NCI-H774 (cell line): ENCODE measurements around the gene TWF2.

Source experiments
- DNase-seq: peaks from one replicate; lab custom pipeline; 2025; lab: John Stamatoyannopoulos, UW

Gene TWF2

GRCh38 chr3:52202384-52203077, 36.4 kb downstream of the TWF2 start:
- DNase-seq = no peak

DNA sequence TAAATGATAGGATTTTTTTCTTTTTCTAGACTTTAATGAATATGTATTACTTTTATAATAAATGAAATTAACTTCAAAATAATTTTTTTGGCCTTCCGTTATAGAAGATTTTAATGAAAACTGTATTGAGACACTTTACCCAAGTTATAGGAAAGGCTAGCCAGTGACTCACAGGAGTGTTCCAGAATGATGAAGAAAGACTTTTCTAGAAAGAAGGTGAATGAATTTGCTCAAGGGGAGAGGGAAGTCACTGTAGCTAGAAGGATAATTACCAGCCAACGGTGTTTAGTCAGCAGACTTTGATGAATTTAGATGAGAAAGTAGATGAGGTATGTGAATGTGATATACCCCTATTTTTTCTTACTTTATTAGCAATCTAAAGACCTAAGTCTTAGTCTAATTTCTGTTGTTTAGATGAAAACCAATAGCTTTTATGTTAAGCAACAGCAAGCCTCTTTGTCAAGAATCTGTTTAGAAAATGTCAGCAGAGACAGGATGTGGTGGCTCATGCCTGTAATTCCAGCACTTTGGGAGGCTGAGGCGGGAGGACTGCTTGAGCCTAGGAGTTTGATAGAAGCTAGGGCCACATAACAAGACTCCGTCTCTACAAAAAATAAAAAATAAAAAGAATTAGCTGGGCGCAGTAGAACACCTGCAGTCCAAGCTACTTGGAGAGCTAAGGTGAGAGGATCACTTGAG, 37.8 kb downstream of the TWF2 start:
- no peak for DNase-seq

- DNase-seq = no peak
These were observed 40.0 kb downstream of the TWF2 start for GRCh38 chr3:52198643-52199608.

DNA sequence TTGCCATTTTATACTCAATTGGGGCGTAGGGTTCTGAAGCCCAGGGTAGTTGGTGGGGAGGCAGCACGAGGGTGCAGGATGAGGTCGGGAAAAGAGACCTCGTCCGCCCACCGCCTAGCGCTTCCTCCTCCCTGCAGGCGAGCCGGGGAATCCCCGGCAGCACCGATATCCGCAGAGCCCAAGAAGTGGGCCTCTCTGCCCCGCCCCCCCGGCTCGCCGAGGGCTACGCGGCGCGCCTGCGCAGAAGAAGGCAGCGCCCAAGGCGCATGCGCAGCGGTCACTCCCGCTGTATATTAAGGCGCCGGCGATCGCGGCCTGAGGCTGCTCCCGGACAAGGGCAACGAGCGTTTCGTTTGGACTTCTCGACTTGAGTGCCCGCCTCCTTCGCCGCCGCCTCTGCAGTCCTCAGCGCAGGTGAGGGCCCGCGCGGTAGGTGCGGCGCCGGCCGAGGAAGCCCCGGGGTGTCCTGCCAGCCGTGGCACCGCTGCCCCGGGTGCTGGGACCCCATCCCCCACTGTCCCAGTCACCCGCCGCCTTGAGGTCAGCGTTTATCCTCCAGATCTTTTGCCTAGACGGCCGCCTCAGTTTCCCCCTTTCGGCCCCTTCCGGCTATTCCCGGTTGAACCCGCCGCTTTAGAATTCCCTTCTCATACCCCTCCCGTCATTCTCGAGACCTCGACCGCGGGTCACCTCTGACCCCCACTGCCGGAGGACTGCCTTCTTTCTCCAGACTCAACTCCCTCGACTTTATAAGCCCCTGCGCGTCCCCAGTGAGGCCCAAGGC, 40.9 kb downstream of the TWF2 start, which contains the start of gene ALAS1:
Gene ALAS1 (plus strand): TSS at position 319 of the 784 bp plus-strand sequence. CDS start 1,082 bp downstream, outside the sequence.
- DNase-seq = peak; percentile 76

- no peak for DNase-seq
These were observed 41.5 kb downstream of the TWF2 start for GRCh38 chr3:52197499-52197841.

GRCh38 chr3:52196977-52197376, 42.0 kb downstream of the TWF2 start:
- DNase-seq = no peak

DNA sequence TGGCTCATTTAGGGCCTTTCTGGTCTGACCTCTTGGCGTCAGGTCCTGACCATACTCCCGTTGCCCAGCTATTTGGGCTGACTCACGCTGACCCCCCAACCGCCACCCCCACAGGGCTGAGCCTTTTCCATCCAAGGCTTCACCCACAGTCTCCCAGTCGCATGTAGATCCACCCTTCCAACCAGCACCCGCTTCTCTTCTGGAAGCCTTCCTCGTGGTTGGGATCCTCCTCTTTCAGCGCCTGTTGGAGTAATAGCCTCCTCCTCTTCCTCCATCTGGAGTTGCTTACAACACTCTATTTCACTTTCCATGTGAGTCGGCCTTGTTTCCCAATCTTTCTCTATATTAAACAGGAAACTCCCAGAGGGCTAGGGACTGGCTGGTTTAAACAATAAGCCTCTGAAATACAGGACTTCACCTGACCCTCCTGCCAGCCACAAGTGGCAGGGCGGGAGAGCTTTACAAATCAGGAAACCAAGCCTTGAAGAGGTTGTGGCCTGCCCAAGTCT, 43.1 kb downstream of the TWF2 start:
- no peak for DNase-seq

DNA sequence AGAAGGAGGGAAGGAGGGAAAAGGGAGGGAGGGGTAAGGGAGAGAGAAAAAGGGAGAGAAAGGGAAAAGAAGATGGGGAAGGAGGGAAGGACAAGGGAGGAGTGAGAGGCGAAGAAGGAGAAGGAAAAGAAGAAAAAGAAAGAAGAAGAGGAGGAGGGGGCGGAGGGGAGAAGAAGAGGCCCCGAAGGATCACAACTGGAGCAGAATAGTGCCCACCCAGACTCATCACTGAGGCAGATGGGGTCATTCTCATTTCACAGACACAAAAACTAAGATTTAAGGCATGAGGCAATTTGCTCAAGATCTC, 43.7 kb downstream of the TWF2 start:
- DNase-seq = no peak

- DNase-seq = no peak
These were observed 44.3 kb downstream of the TWF2 start for GRCh38 chr3:52194485-52195290.

- DNase-seq = no peak
These were observed 45.9 kb downstream of the TWF2 start for GRCh38 chr3:52193065-52193464.

DNA sequence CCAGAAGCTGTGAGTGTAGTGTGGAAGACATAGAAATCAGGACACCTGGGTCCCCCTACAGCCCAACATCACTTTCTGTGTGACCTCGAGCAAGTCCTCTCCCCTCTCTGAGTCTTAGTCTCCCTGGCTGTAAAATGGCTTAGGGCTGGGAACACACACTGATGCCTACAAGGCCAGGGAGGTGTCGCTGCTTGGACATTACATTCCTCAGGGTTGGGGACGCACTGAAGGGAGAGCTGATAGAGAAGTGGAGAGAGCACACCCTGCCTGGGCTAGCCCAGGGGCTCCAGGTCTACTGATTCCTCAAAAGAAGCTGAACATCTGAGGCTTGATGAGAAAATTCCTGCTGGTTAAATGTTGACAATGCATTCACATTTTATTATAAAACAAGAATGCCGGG, 47.3 kb downstream of the TWF2 start:
- DNase-seq = no peak

DNA sequence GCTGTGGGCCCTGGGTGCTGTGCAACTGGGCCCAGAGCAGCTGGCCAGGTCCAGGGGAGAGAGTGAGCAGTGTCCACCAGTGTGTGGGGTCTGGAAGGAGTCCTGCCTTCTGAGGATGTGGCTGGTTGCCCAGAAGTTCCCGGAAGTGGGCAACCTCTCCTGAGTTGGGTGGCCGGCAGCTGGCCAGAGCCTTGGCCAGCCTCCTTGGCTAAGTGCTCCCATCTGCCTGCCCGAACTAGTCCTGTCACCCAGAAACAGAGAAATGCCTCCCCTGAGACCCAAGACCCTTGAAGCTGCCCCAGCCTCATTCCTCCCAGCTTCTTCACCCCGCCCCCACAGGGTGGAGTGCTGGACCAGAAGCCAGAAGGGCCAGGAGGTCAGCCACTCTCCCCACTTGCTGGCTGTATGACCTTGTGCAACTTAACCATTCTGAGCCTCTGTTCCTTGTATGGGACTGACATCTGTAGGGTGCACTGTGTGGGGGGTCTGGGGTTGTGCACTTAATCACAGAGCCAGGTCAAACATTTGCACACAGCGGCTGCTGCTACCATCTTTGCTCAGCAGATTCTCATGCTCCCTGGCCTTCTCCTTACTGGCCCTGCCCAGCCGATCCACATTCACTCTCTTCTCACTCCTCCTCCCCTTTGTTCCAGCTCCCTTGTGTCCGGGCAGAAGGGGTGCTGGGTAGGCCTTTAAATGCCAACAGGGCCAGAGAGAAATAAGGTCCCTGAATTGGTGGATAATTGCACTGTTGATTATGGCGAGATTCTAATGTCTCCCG, 48.5 kb downstream of the TWF2 start:
- no peak for DNase-seq

DNA sequence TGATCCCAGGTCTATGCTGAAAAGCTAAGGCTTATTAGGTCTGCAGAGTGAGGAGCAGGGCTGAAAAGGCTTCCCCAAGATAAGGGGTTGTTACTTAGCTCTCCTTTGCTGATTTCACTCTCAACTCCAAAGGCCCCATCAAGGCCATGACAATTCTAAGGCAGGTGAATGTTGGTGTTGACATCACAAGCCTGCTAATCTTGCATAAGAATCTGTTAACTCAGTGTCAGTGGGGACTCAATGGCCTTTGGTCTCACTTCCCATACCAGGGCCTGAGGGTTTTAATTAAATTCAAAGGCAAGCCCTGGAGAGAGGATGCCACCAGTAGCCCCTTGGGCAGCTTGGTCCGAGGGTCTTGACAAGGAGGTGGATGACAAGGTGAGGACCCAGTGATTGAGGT, 50.4 kb downstream of the TWF2 start:
- no peak for DNase-seq

GRCh38 chr3:52186729-52187128, 52.2 kb downstream of the TWF2 start:
- DNase-seq = no peak

DNA sequence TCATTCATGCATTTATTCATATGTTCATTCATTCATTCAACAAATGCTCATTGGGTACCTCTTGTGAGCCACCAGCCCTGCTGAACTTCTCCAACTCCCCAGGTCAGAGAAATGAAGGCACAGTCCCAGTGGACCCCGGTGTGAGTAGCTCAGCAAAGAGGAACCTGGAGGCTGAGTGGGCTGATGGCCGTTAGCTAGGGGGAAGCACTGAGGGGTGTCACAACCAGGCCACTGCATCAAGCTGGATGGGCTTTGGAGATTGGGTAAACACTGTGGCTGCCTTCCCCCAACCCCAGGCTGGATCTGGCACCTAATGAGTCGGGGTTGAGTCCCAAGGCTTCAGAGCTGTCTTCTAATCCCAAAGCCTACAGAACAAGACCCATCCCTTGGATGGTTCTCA, 53.1 kb downstream of the TWF2 start:
- DNase-seq = no peak

DNA sequence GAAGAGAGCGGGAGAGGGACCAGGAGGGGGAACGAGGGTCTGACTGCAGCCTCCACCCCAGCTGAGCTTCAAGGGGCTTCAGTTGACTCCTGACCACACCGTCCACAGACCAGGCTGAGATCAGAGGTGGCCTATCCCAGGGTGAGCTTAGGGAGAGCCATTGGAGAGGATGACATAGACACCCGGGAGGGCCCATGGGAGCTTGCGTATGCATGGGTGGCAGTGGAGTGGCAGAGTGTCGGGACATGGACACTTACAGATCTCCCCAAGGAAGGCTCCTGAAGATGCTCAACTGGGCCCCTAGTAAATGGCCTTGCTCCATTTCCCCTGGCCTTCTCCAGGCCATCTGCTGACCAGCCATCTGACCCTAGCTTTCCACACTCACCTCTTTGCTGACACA, 53.6 kb downstream of the TWF2 start:
- no peak for DNase-seq

DNA sequence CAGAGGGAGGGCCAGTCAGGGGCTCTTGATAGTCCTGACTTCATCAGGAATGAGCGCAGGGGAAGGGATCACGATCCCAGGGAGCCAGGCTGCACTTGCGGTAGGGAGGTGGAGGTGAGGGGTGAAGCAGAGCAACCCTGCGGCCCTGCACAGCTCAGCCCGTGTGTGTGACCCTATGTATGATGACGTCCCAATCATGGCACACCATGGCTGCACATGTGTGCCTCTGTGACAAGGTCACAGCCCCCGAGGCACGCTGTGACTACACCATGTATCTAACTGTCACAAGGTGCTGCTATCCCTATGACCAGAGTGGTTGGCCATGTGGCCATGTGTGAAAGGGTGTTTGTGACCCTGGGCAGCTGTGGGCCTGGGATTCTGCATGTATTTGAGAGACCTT, 54.3 kb downstream of the TWF2 start:
- no peak for DNase-seq

DNA sequence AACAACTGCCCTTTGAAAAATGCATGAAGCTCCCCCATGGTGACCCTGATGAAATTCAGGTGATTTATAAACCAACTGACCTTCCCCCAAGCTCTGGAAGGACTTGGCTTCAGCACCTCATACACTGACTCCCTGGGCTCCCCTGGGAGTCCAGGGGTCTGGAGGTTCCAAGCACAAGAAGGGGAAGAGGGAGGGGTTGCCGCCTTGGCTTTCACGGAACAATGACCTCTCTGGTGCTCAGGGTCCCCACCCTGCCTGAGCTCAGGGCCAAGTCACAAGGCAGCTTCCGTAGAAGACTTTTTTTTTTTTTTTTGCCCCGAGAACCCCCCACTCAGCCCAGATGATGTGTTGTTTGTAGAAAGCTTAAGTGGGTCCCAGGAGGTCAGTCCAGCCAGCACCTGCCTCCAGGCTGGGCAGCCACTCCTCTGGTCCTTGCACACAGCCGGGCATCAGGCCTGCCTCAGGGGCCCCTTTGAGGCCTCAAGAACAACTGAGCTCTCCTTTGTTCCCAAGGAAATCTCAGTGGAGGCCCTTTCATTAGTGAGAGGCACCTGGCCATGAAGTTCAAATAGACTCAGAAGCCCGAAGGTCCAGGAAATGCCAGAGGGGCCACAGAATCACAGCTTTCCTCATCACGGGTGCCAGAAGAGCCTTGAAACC, 55.0 kb downstream of the TWF2 start:
- no peak for DNase-seq

- no peak for DNase-seq
These were observed 56.3 kb downstream of the TWF2 start for GRCh38 chr3:52182691-52183090.

GRCh38 chr3:52182196-52182595, 56.8 kb downstream of the TWF2 start:
- DNase-seq = no peak
